Neuronal stem cell (in vitro differentiated cells): ENCODE results near the gene MMRN1.

Experiments
- DNase-seq: peaks from one replicate; pipeline ENCODE4 v3.0.0-alpha.2; 2013; ENCODE audit warnings: low spot score
- H2AFZ ChIP-seq: one replicate; pipeline ENCODE4 v1.6.1; 2013; ENCODE audit warnings: mild to moderate bottlenecking, low read length, inconsistent platforms
- H2AK5ac ChIP-seq: 2 replicates; pipeline ENCODE4 v1.6.1; 2013; ENCODE audit warnings: low read depth, mild to moderate bottlenecking, inconsistent platforms, low read length, moderate library complexity, mixed read lengths
- H2BK120ac ChIP-seq: 2 replicates; pipeline ENCODE4 v1.6.1; 2013; ENCODE audit warnings: low read depth, mild to moderate bottlenecking, inconsistent platforms, low read length, moderate library complexity, mixed read lengths
- H2BK12ac ChIP-seq: one replicate; pipeline ENCODE4 v1.6.1; 2013; ENCODE audit warnings: low read length, inconsistent platforms
- H2BK15ac ChIP-seq: 2 replicates; pipeline ENCODE4 v1.6.1; 2013; ENCODE audit warnings: mild to moderate bottlenecking, low read length, inconsistent platforms, mixed read lengths
- H2BK5ac ChIP-seq: one replicate; pipeline ENCODE4 v1.6.1; 2013; ENCODE audit warnings: inconsistent platforms, mild to moderate bottlenecking, low read length, moderate library complexity
- H3K14ac ChIP-seq: one replicate; pipeline ENCODE4 v1.6.1; 2013; ENCODE audit warnings: low read length, inconsistent platforms
- H3K18ac ChIP-seq: 2 replicates; pipeline ENCODE4 v1.6.1; 2013; ENCODE audit warnings: low read length, inconsistent platforms
- H3K23ac ChIP-seq: 2 replicates; pipeline ENCODE4 v1.6.1; 2013; ENCODE audit warnings: low read depth, mild to moderate bottlenecking, mixed read lengths, low read length, inconsistent platforms; ENCODE audit not compliant: poor library complexity
- H3K27ac ChIP-seq: replicated peaks from 3 replicates; pipeline ENCODE4 v1.5.1; 2013; ENCODE audit warnings: low read length, inconsistent platforms
- H3K27me3 ChIP-seq, 3 experiments: 2 replicates each; pipeline ENCODE4 v1.6.1; 2013; ENCODE audit warnings: low read length in 3 of 3, mild to moderate bottlenecking in 2 of 3, inconsistent platforms in 1 of 3, low read depth in 1 of 3, mixed read lengths in 1 of 3, moderate library complexity in 1 of 3; ENCODE audit not compliant: control insufficient read depth in 3 of 3, insufficient read depth in 3 of 3
- H3K36me3 ChIP-seq, 2 donors: replicated peaks in 1 of 2; 2 replicates each; pipeline ENCODE4 v1.6.1; 2013; ENCODE audit warnings: low read length in 2 of 2; ENCODE audit not compliant: control insufficient read depth in 2 of 2, insufficient read depth in 2 of 2
- H3K4ac ChIP-seq: 2 replicates; pipeline ENCODE4 v1.6.1; 2013; ENCODE audit warnings: inconsistent platforms, mild to moderate bottlenecking, low read length, moderate library complexity
- H3K4me1 ChIP-seq, 2 donors: 1 replicate in 1 of 2; 2 replicates in 1 of 2; pipeline ENCODE4 v1.6.1; 2013; ENCODE audit warnings: low read length in 2 of 2, low read depth in 1 of 2; ENCODE audit not compliant: control insufficient read depth in 2 of 2, insufficient read depth in 1 of 2
- H3K4me2 ChIP-seq: one replicate; pipeline ENCODE4 v1.6.1; 2013; ENCODE audit warnings: mild to moderate bottlenecking, low read length, inconsistent platforms; ENCODE audit not compliant: insufficient read depth, poor library complexity, severe bottlenecking
- H3K4me3 ChIP-seq, 2 donors: 2 replicates each; pipeline ENCODE4 v1.5.1; 2013; ENCODE audit warnings: low read length in 2 of 2, mild to moderate bottlenecking in 2 of 2, inconsistent platforms in 1 of 2, moderate library complexity in 1 of 2
- H3K79me1 ChIP-seq: one replicate; pipeline ENCODE4 v1.6.1; 2013; ENCODE audit warnings: low read depth, mild to moderate bottlenecking, inconsistent platforms, low read length, moderate library complexity
- H3K9ac ChIP-seq: one replicate; pipeline ENCODE4 v1.6.1; 2013; ENCODE audit warnings: mild to moderate bottlenecking, low read depth, low read length, inconsistent platforms; ENCODE audit not compliant: poor library complexity
- H3K9me3 ChIP-seq, 2 donors: replicated peaks in 1 of 2; 2 replicates each; pipeline versions ENCODE3 to v1.6.1; 2013; ENCODE audit warnings: low read length in 2 of 2, mild to moderate bottlenecking in 2 of 2, inconsistent platforms in 1 of 2, low read depth in 1 of 2, mixed read lengths in 1 of 2, moderate library complexity in 1 of 2; ENCODE audit not compliant: control insufficient read depth in 2 of 2, insufficient read depth in 1 of 2
- H4K8ac ChIP-seq: one replicate; pipeline ENCODE4 v1.6.1; 2013; ENCODE audit warnings: low read depth, mild to moderate bottlenecking, inconsistent platforms, low read length, moderate library complexity
- H4K91ac ChIP-seq: one replicate; pipeline ENCODE4 v1.6.1; 2013; ENCODE audit warnings: low read length, low read depth, mild to moderate bottlenecking, inconsistent platforms; ENCODE audit not compliant: poor library complexity
- WGBS, 2 donors: extraction: QIAGEN DNeasy Blood & Tissue Kit; methylation state at CpG; one replicate each; pipeline ENCODE4 v1.1.7; 2013; ENCODE audit warnings: missing lambda C conversion rate in 2 of 2, mixed read lengths in 1 of 2; ENCODE audit not compliant: insufficient read length in 2 of 2, insufficient replicate concordance in 1 of 2; ENCODE audit errors: extremely low coverage in 2 of 2; 5-methylcytosine and 5-hydroxymethylcytosine counted together

Gene MMRN1

DNA sequence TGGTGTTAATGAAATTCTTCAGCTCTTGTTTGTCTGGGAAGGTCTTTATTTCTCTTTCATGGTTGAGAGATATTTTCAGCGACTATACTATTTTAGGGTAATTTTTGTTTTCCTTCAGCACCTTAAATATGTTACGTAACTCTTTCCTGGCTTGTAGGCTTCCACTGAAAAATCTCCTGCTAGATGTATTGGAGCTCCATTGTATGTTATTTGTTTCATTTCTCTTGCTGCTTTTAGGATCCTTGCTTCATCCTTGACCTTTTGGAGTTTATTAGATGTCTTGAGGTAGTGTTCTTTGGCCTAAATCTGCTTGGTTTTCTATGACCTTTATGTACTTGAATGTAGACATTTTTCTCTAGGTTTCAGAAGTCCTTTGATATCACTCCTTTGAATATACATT, 93.6 kb downstream of the MMRN1 start:
- no peak overlapping the region for H3K4me3 ChIP-seq
- H3K79me1 ChIP-seq = no peaks in the 10 kb centered on the region
- DNase-seq = no peak
- H3K9ac ChIP-seq = no peak overlapping the region
- no peaks in the 10 kb centered on the region for H3K9me3 ChIP-seq
- H3K27me3 ChIP-seq = no peaks in the 10 kb centered on the region
- no peak overlapping the region for H3K18ac ChIP-seq
- no peak overlapping the region for H2BK120ac ChIP-seq
- H3K23ac ChIP-seq = no peak overlapping the region
- H3K4ac ChIP-seq = no peak overlapping the region
- no peak overlapping the region for H2BK12ac ChIP-seq
- no CpG with 5 or more reads among the region's 2 CpGs for WGBS, 2 donors
- H2AFZ ChIP-seq = no peak overlapping the region
- H2BK5ac ChIP-seq = no peak overlapping the region
- no peak overlapping the region for H3K4me2 ChIP-seq
- peaks cover 0 to 1% of the 10 kb centered on the region in 2 donors for H3K4me1 ChIP-seq
- H4K8ac ChIP-seq = no peak overlapping the region
- H2AK5ac ChIP-seq = no peak overlapping the region
- no peak overlapping the region for H3K14ac ChIP-seq
- H3K36me3 ChIP-seq = no peaks in the 10 kb centered on the region
- H4K91ac ChIP-seq = no peak overlapping the region
- H3K27ac ChIP-seq = no peak overlapping the region
- no peak overlapping the region for H2BK15ac ChIP-seq

DNA sequence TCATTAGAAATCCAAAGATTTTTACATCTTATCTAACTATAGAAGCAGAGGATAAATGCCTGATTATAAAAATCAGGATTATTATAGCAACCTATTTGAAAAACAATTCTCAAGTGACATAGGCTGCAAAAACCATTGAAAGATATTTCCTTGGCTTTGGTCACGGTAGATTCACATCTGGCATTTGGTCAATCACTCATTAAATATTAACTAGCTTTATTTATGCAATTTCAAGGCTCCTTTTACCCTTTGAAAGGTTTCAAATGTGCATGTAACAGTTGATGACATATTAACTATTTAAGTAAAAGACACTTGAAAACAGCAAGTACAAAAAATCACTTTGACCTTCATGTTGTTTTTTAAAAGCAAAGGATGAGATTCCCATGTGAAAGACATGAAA, 98.1 kb downstream of the MMRN1 start:
- no peak overlapping the region for H4K91ac ChIP-seq
- DNase-seq = no peak
- no peak overlapping the region for H3K14ac ChIP-seq
- no peak overlapping the region for H3K4me2 ChIP-seq
- peaks cover 0 to 6% of the 10 kb centered on the region in 2 donors for H3K4me1 ChIP-seq
- H3K4me3 ChIP-seq = no peak overlapping the region
- H2BK12ac ChIP-seq = no peak overlapping the region
- no peak overlapping the region for H3K9ac ChIP-seq
- no peak overlapping the region for H3K27ac ChIP-seq
- no peak overlapping the region for H2AFZ ChIP-seq
- no peaks in the 10 kb centered on the region for H3K9me3 ChIP-seq
- H3K18ac ChIP-seq = no peak overlapping the region
- no peak overlapping the region for H2BK5ac ChIP-seq
- H2BK120ac ChIP-seq = no peak overlapping the region
- no peak overlapping the region for H2BK15ac ChIP-seq
- WGBS, 2 donors = no CpG with 5 or more reads among the region's 1 CpG
- no peaks in the 10 kb centered on the region for H3K27me3 ChIP-seq
- H2AK5ac ChIP-seq = no peak overlapping the region
- no peak overlapping the region for H3K23ac ChIP-seq
- H4K8ac ChIP-seq = no peak overlapping the region
- no peaks in the 10 kb centered on the region for H3K36me3 ChIP-seq
- H3K4ac ChIP-seq = no peak overlapping the region
- no peaks in the 10 kb centered on the region for H3K79me1 ChIP-seq

DNA sequence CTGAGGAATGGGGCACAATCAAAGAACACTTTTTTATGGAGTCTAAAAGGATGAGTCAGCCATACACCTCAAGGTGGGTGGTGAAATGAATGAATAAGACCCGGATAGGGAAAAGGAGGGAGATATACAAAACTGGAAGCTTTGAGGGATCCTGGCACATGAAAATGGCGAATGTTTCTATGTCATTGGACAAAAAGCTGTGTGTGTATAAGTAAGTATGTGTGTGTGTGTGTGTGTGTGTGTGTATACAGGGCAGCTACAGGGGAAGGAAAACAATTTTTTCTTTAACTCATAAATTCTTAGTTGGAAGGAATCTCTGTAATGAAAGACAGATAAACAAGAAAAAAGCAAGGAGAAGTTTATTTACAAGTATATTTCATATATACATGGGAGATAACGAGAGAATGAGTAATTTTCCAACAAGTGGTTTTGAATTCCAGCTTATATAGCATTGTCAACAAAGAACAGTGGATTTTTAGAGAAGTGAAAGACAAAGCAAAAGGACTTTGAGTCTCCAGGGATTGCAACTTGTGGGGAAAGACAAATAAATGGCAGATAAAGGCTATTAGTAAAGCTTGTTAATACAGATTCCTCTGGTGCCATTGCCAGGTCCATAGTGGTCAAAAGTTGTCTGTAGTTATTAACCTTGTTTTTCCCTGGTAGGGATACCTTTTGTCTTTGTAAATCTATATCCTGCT, 99.7 kb downstream of the MMRN1 start:
- Histone ChIP-seq H3K27ac (no peak overlapping the region), H3K18ac (no peak overlapping the region), H2AFZ (no peak overlapping the region), H2AK5ac (no peak overlapping the region), H3K14ac (no peak overlapping the region), H3K4me3 (no peak overlapping the region), H3K9me3 (no peaks in the 10 kb centered on the region), H4K8ac (no peak overlapping the region), H3K79me1 (no peaks in the 10 kb centered on the region), H4K91ac (no peak overlapping the region), H2BK5ac (no peak overlapping the region), H2BK15ac (no peak overlapping the region), H2BK12ac (no peak overlapping the region), H3K23ac (no peak overlapping the region), H3K27me3 (no peaks in the 10 kb centered on the region), H3K9ac (no peak overlapping the region), H3K36me3 (no peaks in the 10 kb centered on the region), H3K4ac (no peak overlapping the region), H2BK120ac (no peak overlapping the region), H3K4me2 (no peak overlapping the region), H3K4me1 (peaks cover 0 to 10% of the 10 kb centered on the region in 2 donors)
- DNase-seq = no peak
- WGBS, 2 donors = no CpG with 5 or more reads among the region's 3 CpGs

GRCh38 chr4:89995006-89995405, 100.4 kb downstream of the MMRN1 start:
- H2BK15ac ChIP-seq = no peak overlapping the region
- no peaks in the 10 kb centered on the region for H3K36me3 ChIP-seq
- H4K8ac ChIP-seq = no peak overlapping the region
- H2BK5ac ChIP-seq = no peak overlapping the region
- DNase-seq = no peak
- H2BK12ac ChIP-seq = no peak overlapping the region
- no peak overlapping the region for H3K14ac ChIP-seq
- H2AFZ ChIP-seq = no peak overlapping the region
- H2BK120ac ChIP-seq = no peak overlapping the region
- no peak overlapping the region for H3K4me3 ChIP-seq
- no CpG with 5 or more reads among the region's 4 CpGs for WGBS, 2 donors
- no peak overlapping the region for H3K23ac ChIP-seq
- no peak overlapping the region for H3K4ac ChIP-seq
- peaks cover 0 to 10% of the 10 kb centered on the region in 2 donors for H3K4me1 ChIP-seq
- no peak overlapping the region for H4K91ac ChIP-seq
- H3K27ac ChIP-seq = no peak overlapping the region
- no peak overlapping the region for H3K9ac ChIP-seq
- H3K9me3 ChIP-seq = no peaks in the 10 kb centered on the region
- no peak overlapping the region for H3K18ac ChIP-seq
- no peak overlapping the region for H3K4me2 ChIP-seq
- H2AK5ac ChIP-seq = no peak overlapping the region
- no peaks in the 10 kb centered on the region for H3K79me1 ChIP-seq
- no peaks in the 10 kb centered on the region for H3K27me3 ChIP-seq
